KMS-11 (cell line): ENCODE measurements around the gene RHBDD1.

Experiments
- H2AFZ ChIP-seq: fragments of 200-600 bp; sonication (generic); 2 replicates; pipeline ENCODE4 v1.6.1; 2016; ENCODE audit warnings: antibody characterized with exemption, mixed run types, low read depth
- H3K27ac ChIP-seq: fragments of 200-600 bp; sonication (generic); 2 replicates; pipeline ENCODE4 v1.6.1; 2016; ENCODE audit warnings: mild to moderate bottlenecking, mixed run types
- H3K27me3 ChIP-seq: fragments of 200-600 bp; sonication (generic); 2 replicates; pipeline ENCODE4 v1.6.1; 2017; ENCODE audit warnings: mild to moderate bottlenecking, low read depth, mixed run types, moderate library complexity; ENCODE audit not compliant: insufficient read depth
- H3K36me3 ChIP-seq: fragments of 200-600 bp; sonication (generic); 2 replicates; pipeline ENCODE4 v1.6.1; 2017; ENCODE audit warnings: mild to moderate bottlenecking, mixed run types; ENCODE audit not compliant: insufficient read depth
- H3K4me1 ChIP-seq: fragments of 200-600 bp; sonication (generic); 2 replicates; pipeline ENCODE4 v1.6.1; 2016; ENCODE audit warnings: mild to moderate bottlenecking, low read depth, mixed run types; ENCODE audit not compliant: poor library complexity, severe bottlenecking
- H3K4me2 ChIP-seq: fragments of 200-600 bp; sonication (generic); 2 replicates; pipeline ENCODE4 v1.7.0; 2016; ENCODE audit warnings: mild to moderate bottlenecking, mixed run types
- H3K4me3 ChIP-seq: fragments of 200-600 bp; sonication (generic); IDR thresholded peaks from 2 replicates; pipeline ENCODE4 v1.6.1; 2017; ENCODE audit warnings: low read depth, low read length, mixed read lengths; ENCODE audit not compliant: insufficient read depth
- H3K79me2 ChIP-seq: fragments of 200-600 bp; sonication (generic); 2 replicates; pipeline ENCODE4 v1.6.1; 2016; ENCODE audit warnings: low read depth, mixed run types; ENCODE audit not compliant: insufficient read depth
- H3K9ac ChIP-seq: fragments of 200-600 bp; sonication (generic); 2 replicates; pipeline ENCODE4 v1.6.1; 2016; ENCODE audit warnings: mild to moderate bottlenecking, mixed run types
- H4K20me1 ChIP-seq: fragments of 200-600 bp; sonication (generic); 2 replicates; pipeline ENCODE4 v1.6.1; 2016; ENCODE audit warnings: mild to moderate bottlenecking, mixed run types; ENCODE audit not compliant: insufficient read depth
- TF ChIP-seq, protein P1 (sequence below): fragments of 200-600 bp; sonication (generic); conservative IDR thresholded peaks from 2 replicates; pipeline ENCODE4 v1.6.1; 2017; ENCODE audit warnings: low read depth, mild to moderate bottlenecking, antibody characterized with exemption, low read length, moderate library complexity, mixed read lengths

RHBDD1 gene

GRCh38 chr2:226793646-226794045 lies 42.2 kb upstream of the RHBDD1 start:
- Histone ChIP-seq H3K79me2 (peaks cover 61% of the 10 kb centered on the region), H3K27ac (peak overlapping the region; percentile 78), H3K4me3 (no peak overlapping the region), H3K4me2 (peak overlapping the region; percentile 97), H3K36me3 (no peaks in the 10 kb centered on the region), H2AFZ (no peak overlapping the region), H3K9ac (no peak overlapping the region; the same call in 1 of the 2 replicates), H4K20me1 (no peaks in the 10 kb centered on the region), H3K27me3 (no peaks in the 10 kb centered on the region), H3K4me1 (peaks cover 57% of the 10 kb centered on the region)
- TF ChIP-seq, protein P1, sequence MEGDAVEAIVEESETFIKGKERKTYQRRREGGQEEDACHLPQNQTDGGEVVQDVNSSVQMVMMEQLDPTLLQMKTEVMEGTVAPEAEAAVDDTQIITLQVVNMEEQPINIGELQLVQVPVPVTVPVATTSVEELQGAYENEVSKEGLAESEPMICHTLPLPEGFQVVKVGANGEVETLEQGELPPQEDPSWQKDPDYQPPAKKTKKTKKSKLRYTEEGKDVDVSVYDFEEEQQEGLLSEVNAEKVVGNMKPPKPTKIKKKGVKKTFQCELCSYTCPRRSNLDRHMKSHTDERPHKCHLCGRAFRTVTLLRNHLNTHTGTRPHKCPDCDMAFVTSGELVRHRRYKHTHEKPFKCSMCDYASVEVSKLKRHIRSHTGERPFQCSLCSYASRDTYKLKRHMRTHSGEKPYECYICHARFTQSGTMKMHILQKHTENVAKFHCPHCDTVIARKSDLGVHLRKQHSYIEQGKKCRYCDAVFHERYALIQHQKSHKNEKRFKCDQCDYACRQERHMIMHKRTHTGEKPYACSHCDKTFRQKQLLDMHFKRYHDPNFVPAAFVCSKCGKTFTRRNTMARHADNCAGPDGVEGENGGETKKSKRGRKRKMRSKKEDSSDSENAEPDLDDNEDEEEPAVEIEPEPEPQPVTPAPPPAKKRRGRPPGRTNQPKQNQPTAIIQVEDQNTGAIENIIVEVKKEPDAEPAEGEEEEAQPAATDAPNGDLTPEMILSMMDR: no peak

DNA sequence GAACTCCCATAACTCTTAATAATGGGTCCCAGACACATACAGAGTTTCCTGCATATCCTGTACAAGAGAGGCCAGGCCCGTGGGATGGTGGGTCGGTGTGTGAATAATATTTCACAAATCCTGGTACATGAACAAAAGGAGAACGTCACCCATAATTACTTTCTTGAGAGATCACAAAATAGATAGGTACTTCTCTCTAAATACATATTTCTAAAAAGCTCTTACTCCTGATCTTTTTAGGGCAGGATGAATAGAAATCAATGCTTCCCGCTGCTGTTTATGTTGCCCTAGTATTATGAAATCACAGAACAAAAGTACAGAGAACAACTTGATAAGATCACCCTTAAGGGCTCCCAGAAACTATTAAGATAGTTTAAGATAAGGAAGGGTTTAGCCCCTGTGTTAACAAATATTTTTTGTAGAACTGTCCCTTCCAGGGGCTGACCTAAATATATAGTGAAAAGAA lies 41.6 kb upstream of the RHBDD1 start:
- no peak overlapping the region for H2AFZ ChIP-seq
- H3K4me2 ChIP-seq: peak overlapping the region; percentile 97; the same call in 1 of the 2 replicates
- TF ChIP-seq, protein P1: no peak
- H3K4me3 ChIP-seq: no peak overlapping the region
- peaks cover 61% of the 10 kb centered on the region for H3K79me2 ChIP-seq
- no peaks in the 10 kb centered on the region for H3K27me3 ChIP-seq
- H3K36me3 ChIP-seq: no peaks in the 10 kb centered on the region
- H3K27ac ChIP-seq: no peak overlapping the region
- H3K9ac ChIP-seq: no peak overlapping the region
- H4K20me1 ChIP-seq: no peaks in the 10 kb centered on the region
- H3K4me1 ChIP-seq: peaks cover 55% of the 10 kb centered on the region

- H3K9ac ChIP-seq: no peak overlapping the region
- H3K36me3 ChIP-seq: no peaks in the 10 kb centered on the region
- H3K79me2 ChIP-seq: peaks cover 61% of the 10 kb centered on the region
- no peak overlapping the region for H3K27ac ChIP-seq
- H3K4me2 ChIP-seq: peak overlapping the region; percentile 97; the same call in 1 of the 2 replicates
- no peaks in the 10 kb centered on the region for H3K27me3 ChIP-seq
- no peak overlapping the region for H3K4me3 ChIP-seq
- H4K20me1 ChIP-seq: no peaks in the 10 kb centered on the region
- no peak overlapping the region for H2AFZ ChIP-seq
- peaks cover 50% of the 10 kb centered on the region for H3K4me1 ChIP-seq
- TF ChIP-seq, protein P1: no peak
Observed at GRCh38 chr2:226794751-226795171, 41.1 kb upstream of the RHBDD1 start.

- Histone ChIP-seq H3K79me2 (peaks cover 61% of the 10 kb centered on the region), H4K20me1 (no peaks in the 10 kb centered on the region), H3K36me3 (no peaks in the 10 kb centered on the region), H3K27me3 (no peaks in the 10 kb centered on the region), H3K4me1 (peaks cover 44% of the 10 kb centered on the region), H2AFZ (no peak overlapping the region), H3K27ac (no peak overlapping the region), H3K9ac (no peak overlapping the region), H3K4me2 (peak overlapping the region; percentile 51; the same call in 1 of the 2 replicates), H3K4me3 (no peak overlapping the region)
- TF ChIP-seq, protein P1: no peak
Observed at GRCh38 chr2:226795281-226796011, 40.4 kb upstream of the RHBDD1 start.
